Measurements from ENCODE around the gene BPIFB2.

The BPIFB2 gene

DNA sequence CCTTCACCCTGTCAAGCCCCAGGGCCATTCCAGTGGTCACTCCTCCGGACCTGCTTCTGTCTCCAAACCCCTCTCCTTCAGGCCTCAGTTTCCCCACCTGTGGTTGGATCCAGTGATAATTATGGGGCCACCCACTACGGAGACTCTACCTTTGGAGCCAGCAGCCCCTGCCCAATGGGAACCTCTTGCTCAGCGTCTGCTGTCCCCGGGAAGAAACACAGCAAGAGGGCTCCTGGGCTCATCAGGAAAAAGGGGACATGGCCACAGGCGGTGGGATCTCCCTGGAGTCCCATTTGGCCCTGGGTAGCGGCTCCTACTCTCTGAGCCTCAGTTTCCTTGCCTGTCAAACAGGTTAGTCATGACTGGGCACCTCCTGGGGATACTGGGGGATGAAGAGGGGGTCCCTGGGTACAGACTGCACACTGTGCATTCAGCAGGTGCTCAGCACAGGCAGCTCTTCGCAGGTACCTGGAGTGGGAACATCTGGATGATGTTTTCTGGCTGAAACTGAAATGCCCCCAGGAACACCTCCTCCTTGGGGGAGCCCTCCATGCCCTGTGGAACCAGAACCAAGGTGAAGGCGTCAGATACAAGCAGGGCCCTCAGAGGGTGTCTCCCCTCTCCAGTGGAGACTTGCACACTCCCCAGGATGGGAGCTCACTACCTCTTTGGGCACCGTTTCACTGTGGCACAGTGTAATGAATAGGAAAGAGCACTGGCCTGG, 22.7 kb upstream of the BPIFB2 start:
- no peak for TF ChIP-seq CTCF (IDR thresholded peaks at IDR 0.05; ENCODE audit: low read depth, low read length)
- DNase-seq (ENCODE audit: extremely low read depth, low read depth): no peak

DNA sequence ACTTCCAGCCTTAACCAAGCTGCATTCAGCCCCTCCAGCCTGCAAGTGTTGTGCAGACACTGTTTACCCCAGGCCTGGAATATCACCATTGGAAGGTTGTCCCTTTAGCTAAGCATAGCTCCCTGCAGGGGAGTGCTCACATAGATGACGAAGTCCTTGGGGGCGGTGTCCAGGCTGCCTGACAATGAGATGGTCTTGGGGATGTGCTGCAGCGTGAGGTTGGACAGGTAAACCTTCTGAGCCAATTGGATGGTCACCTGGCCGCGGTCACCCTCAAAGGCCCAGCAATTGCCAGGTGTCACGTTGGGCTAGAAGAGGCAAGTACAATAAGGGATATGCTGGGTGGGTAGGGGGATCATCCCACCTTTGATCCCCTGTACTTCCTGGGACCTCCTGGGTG, 21.9 kb upstream of the BPIFB2 start:
- DNase-seq (ENCODE audit: extremely low read depth, low read depth): no peak
- TF ChIP-seq CTCF (IDR thresholded peaks at IDR 0.05; ENCODE audit: low read depth, low read length): no peak

DNA sequence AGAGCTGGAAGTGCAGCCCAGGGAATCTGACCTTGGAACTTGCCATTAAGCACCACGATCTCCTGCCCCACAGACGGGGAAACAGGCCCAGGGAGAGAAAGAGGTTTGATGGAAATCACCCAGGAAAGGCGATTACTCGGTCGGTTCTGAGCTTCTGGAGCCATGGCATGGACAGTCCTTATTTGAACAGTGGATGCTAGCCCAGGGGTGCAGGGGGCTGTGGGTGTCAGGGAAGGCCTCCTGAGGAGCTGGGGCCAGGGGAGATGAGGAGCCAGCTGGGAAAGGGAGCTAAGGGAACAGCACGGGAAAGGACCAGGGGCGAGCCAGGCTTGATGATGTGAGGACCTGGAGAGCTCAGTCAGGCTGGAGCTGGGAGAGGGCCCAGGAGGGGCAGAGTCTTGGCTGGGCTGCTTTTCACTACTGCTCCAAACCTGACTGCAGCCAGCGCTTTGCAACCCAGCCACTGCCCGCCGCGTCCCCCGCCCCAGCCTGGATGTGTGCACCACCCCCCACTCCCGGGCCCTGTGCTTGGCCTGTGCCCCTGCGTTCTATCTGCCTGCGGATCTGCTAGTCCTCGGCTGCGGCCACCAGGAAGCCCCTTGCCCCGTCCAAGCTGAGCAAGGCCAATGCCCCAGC, 21.1 kb upstream of the BPIFB2 start:
- TF ChIP-seq CTCF (IDR thresholded peaks at IDR 0.05; ENCODE audit: low read depth, low read length): no peak
- no peak for DNase-seq (ENCODE audit: extremely low read depth, low read depth)

- DNase-seq (ENCODE audit: extremely low read depth, low read depth): no peak
- TF ChIP-seq CTCF (IDR thresholded peaks at IDR 0.05; ENCODE audit: low read depth, low read length): no peak
Measured at GRCh38 chr20:32987044-32987825, 20.3 kb upstream of the BPIFB2 start.

DNA sequence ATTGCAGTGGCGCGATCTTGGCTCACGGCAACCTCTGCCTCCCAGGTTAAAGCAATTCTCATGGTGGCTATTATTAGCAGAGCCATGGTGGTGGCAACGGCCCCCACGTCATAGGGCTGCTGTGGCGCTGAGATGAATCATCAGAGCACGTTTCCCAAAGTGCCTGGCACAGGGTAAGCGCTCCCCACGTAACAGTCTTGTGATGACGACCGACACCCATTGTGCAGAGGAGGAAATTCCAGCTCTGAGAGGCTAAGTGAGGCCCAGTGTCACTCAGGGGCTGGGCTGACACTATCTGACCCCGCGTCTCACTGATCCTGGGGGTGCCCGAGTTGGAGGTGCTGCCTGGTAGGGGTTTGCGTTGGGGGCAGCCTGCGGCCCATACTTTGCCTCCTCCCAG, 19.5 kb upstream of the BPIFB2 start:
- no peak for TF ChIP-seq CTCF (IDR thresholded peaks at IDR 0.05; ENCODE audit: low read depth, low read length)
- no peak for DNase-seq (ENCODE audit: extremely low read depth, low read depth)

GRCh38 chr20:32989507-32990283, 17.8 kb upstream of the BPIFB2 start:
- no peak for TF ChIP-seq CTCF (IDR thresholded peaks at IDR 0.05; ENCODE audit: low read depth, low read length)
- no peak for DNase-seq (ENCODE audit: extremely low read depth, low read depth)

Measured in AG09319 (cell line).